K562 (cell line): ENCODE measurements around the gene COL1A1. TPM values are rescaled to one million over a fixed set of nuclear protein-coding genes. Genes with fewer than 3 reads are reported as not detected.

Experiments used
- BCL6 ChIP-seq: fragments of 250-450 bp; sonication (Bioruptor Pico); IDR thresholded peaks from 2 replicates; pipeline ENCODE4 v1.4.0; 2020
- CTCFL ChIP-seq: IDR thresholded peaks from 2 replicates; pipeline ENCODE4 v1.6.1; 2011; ENCODE audit warnings: borderline replicate concordance, low read depth, mild to moderate bottlenecking, moderate library complexity, low read length; ENCODE audit not compliant: insufficient read depth, poor library complexity, severe bottlenecking
- CXXC5 ChIP-seq: fragments of 250-450 bp; sonication (Bioruptor Pico); IDR thresholded peaks from 2 replicates; pipeline ENCODE4 v1.8.0; 2022; ENCODE audit warnings: inconsistent platforms, mild to moderate bottlenecking, moderate library complexity
- E2F1 ChIP-seq: sonication (generic); formaldehyde crosslinking; IDR thresholded peaks from 2 replicates; pipeline ENCODE4 v1.8.1; 2023; ENCODE audit warnings: mild to moderate bottlenecking, missing genetic modification reagents, moderate library complexity
- HMGXB4 ChIP-seq: sonication (generic); formaldehyde crosslinking; IDR thresholded peaks from 2 replicates; pipeline ENCODE4 v1.8.1; 2023; ENCODE audit warnings: mild to moderate bottlenecking, missing genetic modification reagents
- MTA3 ChIP-seq: fragments of 450-650 bp; formaldehyde crosslinking; IDR thresholded peaks from 2 replicates; pipeline ENCODE4 v1.6.1; 2017; ENCODE audit warnings: mild to moderate bottlenecking, borderline replicate concordance
- TBL1XR1 ChIP-seq, 2 experiments: IDR thresholded peaks; 2 replicates each; pipeline ENCODE4 v1.6.1; 2012; ENCODE audit warnings: improper control_type of control experiment in 2 of 2, low read length in 2 of 2, mild to moderate bottlenecking in 1 of 2
- ZNF24 ChIP-seq: fragments of 450-650 bp; IDR thresholded peaks from 2 replicates; pipeline ENCODE4 v1.6.1; 2016
- polyA plus RNA-seq, 8 experiments: library from polyadenylated mRNA; depleted of rRNA in 4 of 8; stranded (reverse) in 5 of 8; unstranded in 3 of 8; fragments of >200 nt; fragmentation: Nextera tagmentation in 2 of 8; fragmentation: Illumina TruSeq in 1 of 8; extraction: Ambion mirVana in 2 of 8; extraction: Trizol in 1 of 8; gene quantifications; 2 replicates each; pipeline versions ENCODE4 v1.2.1 to v1.2.3, GENCODE V29; 2011 to 2014; ENCODE audit warnings: inconsistent platforms in 1 of 8, missing spikeins in 1 of 8
- total RNA-seq, 7 experiments: library from RNA; depleted of rRNA in 6 of 7; stranded (reverse); fragments of >200 nt in 6 of 7; fragmentation: Illumina TruSeq in 2 of 7; extraction: Trizol in 2 of 7; gene quantifications; 2 replicates each; pipeline versions ENCODE4 v1.2.1 to v1.2.3, GENCODE V29; 2011 to 2021; ENCODE audit warnings: low replicate concordance in 1 of 7
- TF ChIP-seq, protein P1 (sequence below): fragments of 250-450 bp; sonication (Bioruptor Pico); IDR thresholded peaks from 2 replicates; pipeline ENCODE4 v1.4.0; 2020
- TF ChIP-seq, protein P2 (sequence below), 2 experiments: fragments of 450-650 bp; IDR thresholded peaks; 2 replicates each; pipeline ENCODE4 v1.6.1; 2016

Gene COL1A1
- total and polyA plus RNA-seq, 9 of the 15 experiments (the other 6 are each of a cell fraction or from before 2014, with no cell fraction given): 0.04 to 3.4 (median 0.18) TPM

GRCh38 chr17:50139950-50140885, 61.2 kb downstream of the COL1A1 start (continued):
- peak; percentile 77 for TF ChIP-seq CTCFL
- TF ChIP-seq CXXC5: peak; percentile 65
- TF ChIP-seq, protein P1, sequence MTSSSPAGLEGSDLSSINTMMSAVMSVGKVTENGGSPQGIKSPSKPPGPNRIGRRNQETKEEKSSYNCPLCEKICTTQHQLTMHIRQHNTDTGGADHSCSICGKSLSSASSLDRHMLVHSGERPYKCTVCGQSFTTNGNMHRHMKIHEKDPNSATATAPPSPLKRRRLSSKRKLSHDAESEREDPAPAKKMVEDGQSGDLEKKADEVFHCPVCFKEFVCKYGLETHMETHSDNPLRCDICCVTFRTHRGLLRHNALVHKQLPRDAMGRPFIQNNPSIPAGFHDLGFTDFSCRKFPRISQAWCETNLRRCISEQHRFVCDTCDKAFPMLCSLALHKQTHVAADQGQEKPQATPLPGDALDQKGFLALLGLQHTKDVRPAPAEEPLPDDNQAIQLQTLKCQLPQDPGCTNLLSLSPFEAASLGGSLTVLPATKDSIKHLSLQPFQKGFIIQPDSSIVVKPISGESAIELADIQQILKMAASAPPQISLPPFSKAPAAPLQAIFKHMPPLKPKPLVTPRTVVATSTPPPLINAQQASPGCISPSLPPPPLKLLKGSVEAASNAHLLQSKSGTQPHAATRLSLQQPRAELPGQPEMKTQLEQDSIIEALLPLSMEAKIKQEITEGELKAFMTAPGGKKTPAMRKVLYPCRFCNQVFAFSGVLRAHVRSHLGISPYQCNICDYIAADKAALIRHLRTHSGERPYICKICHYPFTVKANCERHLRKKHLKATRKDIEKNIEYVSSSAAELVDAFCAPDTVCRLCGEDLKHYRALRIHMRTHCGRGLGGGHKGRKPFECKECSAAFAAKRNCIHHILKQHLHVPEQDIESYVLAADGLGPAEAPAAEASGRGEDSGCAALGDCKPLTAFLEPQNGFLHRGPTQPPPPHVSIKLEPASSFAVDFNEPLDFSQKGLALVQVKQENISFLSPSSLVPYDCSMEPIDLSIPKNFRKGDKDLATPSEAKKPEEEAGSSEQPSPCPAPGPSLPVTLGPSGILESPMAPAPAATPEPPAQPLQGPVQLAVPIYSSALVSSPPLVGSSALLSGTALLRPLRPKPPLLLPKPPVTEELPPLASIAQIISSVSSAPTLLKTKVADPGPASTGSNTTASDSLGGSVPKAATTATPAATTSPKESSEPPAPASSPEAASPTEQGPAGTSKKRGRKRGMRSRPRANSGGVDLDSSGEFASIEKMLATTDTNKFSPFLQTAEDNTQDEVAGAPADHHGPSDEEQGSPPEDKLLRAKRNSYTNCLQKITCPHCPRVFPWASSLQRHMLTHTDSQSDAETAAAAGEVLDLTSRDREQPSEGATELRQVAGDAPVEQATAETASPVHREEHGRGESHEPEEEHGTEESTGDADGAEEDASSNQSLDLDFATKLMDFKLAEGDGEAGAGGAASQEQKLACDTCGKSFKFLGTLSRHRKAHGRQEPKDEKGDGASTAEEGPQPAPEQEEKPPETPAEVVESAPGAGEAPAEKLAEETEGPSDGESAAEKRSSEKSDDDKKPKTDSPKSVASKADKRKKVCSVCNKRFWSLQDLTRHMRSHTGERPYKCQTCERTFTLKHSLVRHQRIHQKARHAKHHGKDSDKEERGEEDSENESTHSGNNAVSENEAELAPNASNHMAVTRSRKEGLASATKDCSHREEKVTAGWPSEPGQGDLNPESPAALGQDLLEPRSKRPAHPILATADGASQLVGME (CRISPR knock-in tag): peak; percentile 65; the same call in 1 of the 2 replicates
- 0 out of 2 replicates have a peak, but pooled peaks have one; percentile 25 for TF ChIP-seq ZNF24
- 0 out of 2 replicates have a peak, but pooled peaks have one; percentile 52 for TF ChIP-seq HMGXB4 (CRISPR knock-in tag)
- peak; percentile 67; the same call in 1 of the 2 replicates for TF ChIP-seq E2F1
- TF ChIP-seq MTA3: peak; percentile 60; the same call in 1 of the 2 replicates
- no peak for TF ChIP-seq BCL6
- TF ChIP-seq, protein P2, sequence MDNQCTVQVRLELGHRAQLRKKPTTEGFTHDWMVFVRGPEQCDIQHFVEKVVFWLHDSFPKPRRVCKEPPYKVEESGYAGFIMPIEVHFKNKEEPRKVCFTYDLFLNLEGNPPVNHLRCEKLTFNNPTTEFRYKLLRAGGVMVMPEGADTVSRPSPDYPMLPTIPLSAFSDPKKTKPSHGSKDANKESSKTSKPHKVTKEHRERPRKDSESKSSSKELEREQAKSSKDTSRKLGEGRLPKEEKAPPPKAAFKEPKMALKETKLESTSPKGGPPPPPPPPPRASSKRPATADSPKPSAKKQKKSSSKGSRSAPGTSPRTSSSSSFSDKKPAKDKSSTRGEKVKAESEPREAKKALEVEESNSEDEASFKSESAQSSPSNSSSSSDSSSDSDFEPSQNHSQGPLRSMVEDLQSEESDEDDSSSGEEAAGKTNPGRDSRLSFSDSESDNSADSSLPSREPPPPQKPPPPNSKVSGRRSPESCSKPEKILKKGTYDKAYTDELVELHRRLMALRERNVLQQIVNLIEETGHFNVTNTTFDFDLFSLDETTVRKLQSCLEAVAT (IDR thresholded peaks at IDR 0.05): peak in 1 of 2 experiments; percentile 50; a peak in 1 of 4 replicates
- peak in 1 of 2 experiments; percentile 25; a peak in 1 of 4 replicates for TF ChIP-seq TBL1XR1 (IDR thresholded peaks at IDR 0.05; ENCODE audit: low read length in 2 of 2)
